Transverse colon (tissue), 4 donors: ENCODE results near the gene GNG13. TPM values are rescaled to one million over a fixed set of nuclear protein-coding genes. Genes with fewer than 3 reads are reported as not detected.

Experiments
- DNase-seq: peaks from one replicate; pipeline ENCODE4 v3.0.0-alpha.2; 2019
- H3K27ac ChIP-seq, 4 donors: fragments of 200-600 bp; sonication (generic); 2 replicates each; pipeline ENCODE4 v1.5.1; 2016 to 2018; ENCODE audit warnings: inconsistent platforms in 4 of 4
- H3K27me3 ChIP-seq: fragments of 200-600 bp; sonication (generic); 2 replicates; pipeline ENCODE4 v1.5.1; 2017; ENCODE audit warnings: inconsistent platforms
- H3K36me3 ChIP-seq, 4 donors: fragments of 200-600 bp; sonication (generic); 2 replicates each; pipeline ENCODE4 v1.5.1; 2017 to 2019; ENCODE audit warnings: inconsistent platforms in 4 of 4
- H3K4me1 ChIP-seq, 4 donors: fragments of 200-600 bp; sonication (generic); 2 replicates each; pipeline ENCODE4 v1.5.1; 2017 to 2020; ENCODE audit warnings: inconsistent platforms in 4 of 4
- H3K4me3 ChIP-seq, 4 donors: fragments of 200-600 bp; sonication (generic); 1 replicate in 1 of 4; 2 replicates in 3 of 4; pipeline versions ENCODE4 v1.5.1 to v1.6.1; 2017 to 2019; ENCODE audit warnings: inconsistent platforms in 4 of 4
- H3K9me3 ChIP-seq, 2 donors: fragments of 200-600 bp; sonication (generic); 2 replicates each; pipeline ENCODE4 v1.5.1; 2017 to 2019; ENCODE audit warnings: inconsistent platforms in 2 of 2
- CTCF ChIP-seq, 5 experiments: fragments of 200-600 bp in 3 of 5; fragments of 450-650 bp in 2 of 5; sonication (generic) in 3 of 5; IDR thresholded peaks; 1 replicate in 2 of 5; 2 replicates in 3 of 5; pipeline ENCODE4 v1.5.1; 2016 to 2017; ENCODE audit warnings: antibody characterized with exemption in 5 of 5, inconsistent platforms in 3 of 5, mild to moderate bottlenecking in 2 of 5, moderate library complexity in 1 of 5
- EP300 ChIP-seq: sonication (generic); formaldehyde crosslinking; IDR thresholded peaks from one replicate; pipeline ENCODE4 v1.6.1; 2017; ENCODE audit warnings: antibody characterized with exemption, low read depth
- POLR2A ChIP-seq: fragments of 450-650 bp; IDR thresholded peaks from one replicate; pipeline ENCODE4 v1.6.1; 2016; ENCODE audit warnings: antibody characterized with exemption, mild to moderate bottlenecking, moderate library complexity
- POLR2AphosphoS5 ChIP-seq, 3 donors: sonication (generic); formaldehyde crosslinking; IDR thresholded peaks; one replicate each; pipeline ENCODE4 v1.6.1; 2016; ENCODE audit warnings: antibody characterized with exemption in 3 of 3
- WGBS, 2 donors: methylation state at CpG; one replicate each; pipeline ENCODE4 v1.1.5; 2018; ENCODE audit warnings: low coverage in 1 of 2; 5-methylcytosine and 5-hydroxymethylcytosine counted together
- in situ Hi-C, 4 donors: fragments of 200-750 bp; cut with MboI; loops; one replicate each; pipeline versions ENCODE4 v1.15.0 to v1.15.1; 2017; ENCODE audit warnings: low sequenced_read_pairs in 3 of 4, low pct_ligation_motif_present in 1 of 4, low pct_unique_long_range_greater_than_20kb in 1 of 4
- intact Hi-C: fragments of 100-400 bp; cut with DNase I; formaldehyde crosslinking; loops from one replicate; pipeline ENCODE4 v1.15.1; 2023; ENCODE audit warnings: low total_unique reads
- total RNA-seq, 4 donors: library from RNA; depleted of rRNA; stranded (reverse); fragments of >200 nt; gene quantifications; one replicate each; pipeline ENCODE4 v1.1.0, GENCODE V29; 2016

Gene GNG13
- total RNA-seq, 4 donors from 2014 or later = 0.48 TPM; not detected in 3

- Histone ChIP-seq H3K4me3 (no peak overlapping the region), H3K27me3 (peaks cover 16% of the 10 kb centered on the region), H3K36me3 (no peaks in the 10 kb centered on the region), H3K4me1 (no peaks in the 10 kb centered on the region), H3K27ac (no peak overlapping the region), H3K9me3 (no peaks in the 10 kb centered on the region)
- DNase-seq = no peak
- no peak for TF ChIP-seq EP300
- TF ChIP-seq POLR2A = no peak
- TF ChIP-seq CTCF (IDR thresholded peaks at IDR 0.05) = no peak
- 69 to 70% methylated on average over 12 to 26 of the region's 26 CpGs for WGBS, 2 donors
- intact Hi-C loops = no loop called here
- in situ Hi-C loops = no loop called here
These were observed 44.8 kb upstream of the GNG13 start for GRCh38 chr16:845351-845745.

GRCh38 chr16:844638-845350 lies 44.3 kb upstream of the GNG13 start:
- H3K36me3 ChIP-seq = no peaks in the 10 kb centered on the region
- no peak overlapping the region for H3K4me3 ChIP-seq
- DNase-seq = no peak
- H3K9me3 ChIP-seq = no peaks in the 10 kb centered on the region
- TF ChIP-seq CTCF (IDR thresholded peaks at IDR 0.05) (no peak), POLR2AphosphoS5 (IDR thresholded peaks at IDR 0.05) (no peak), EP300 (no peak), POLR2A (no peak)
- in situ Hi-C loops (no loop called here), intact Hi-C loops (no loop called here)
- peaks cover 22% of the 10 kb centered on the region for H3K27me3 ChIP-seq
- no peak overlapping the region for H3K27ac ChIP-seq
- 76 to 91% methylated on average over 8 to 48 of the region's 48 CpGs for WGBS, 2 donors
- no peaks in the 10 kb centered on the region for H3K4me1 ChIP-seq

GRCh38 chr16:843771-844170 lies 43.2 kb upstream of the GNG13 start:
- intact Hi-C loops = no loop called here
- H3K4me1 ChIP-seq = no peaks in the 10 kb centered on the region
- H3K27ac ChIP-seq = no peak overlapping the region
- no peak for DNase-seq
- TF ChIP-seq POLR2A = no peak
- TF ChIP-seq POLR2AphosphoS5 (IDR thresholded peaks at IDR 0.05) = no peak
- TF ChIP-seq EP300 = no peak
- TF ChIP-seq CTCF (IDR thresholded peaks at IDR 0.05) = no peak
- H3K27me3 ChIP-seq = peaks cover 30% of the 10 kb centered on the region
- 78 to 89% methylated on average over 10 to 20 of the region's 20 CpGs for WGBS, 2 donors
- in situ Hi-C loops = no loop called here
- no peak overlapping the region for H3K4me3 ChIP-seq
- no peaks in the 10 kb centered on the region for H3K36me3 ChIP-seq
- no peaks in the 10 kb centered on the region for H3K9me3 ChIP-seq

GRCh38 chr16:842711-843560 lies 42.4 kb upstream of the GNG13 start:
- no peak overlapping the region for H3K4me3 ChIP-seq
- no peaks in the 10 kb centered on the region for H3K9me3 ChIP-seq
- no peaks in the 10 kb centered on the region for H3K36me3 ChIP-seq
- no peak for DNase-seq
- in situ Hi-C loops (no loop called here), intact Hi-C loops (no loop called here)
- TF ChIP-seq CTCF (IDR thresholded peaks at IDR 0.05) = no peak
- TF ChIP-seq POLR2AphosphoS5 (IDR thresholded peaks at IDR 0.05) = no peak
- TF ChIP-seq POLR2A = no peak
- no peak for TF ChIP-seq EP300
- peaks cover 32% of the 10 kb centered on the region for H3K27me3 ChIP-seq
- H3K4me1 ChIP-seq = no peaks in the 10 kb centered on the region
- no peak overlapping the region for H3K27ac ChIP-seq
- WGBS, 2 donors = 75 to 100% methylated on average over 5 to 30 of the region's 33 CpGs
